Muscle of back (tissue), 11 donors: Measurements from ENCODE around the gene PTPN2. TPM values are rescaled to one million over a fixed set of nuclear protein-coding genes. Genes with fewer than 3 reads are reported as not detected.
A peak's percentile ranks its signal among the peaks of the same experiment; 100 is the strongest.
"Not testable (repeated sequence)": the region's sequence is repeated elsewhere in the genome, so short reads cannot be mapped to it uniquely, and the experiment has no call there.

ENCODE experiments used
- DNase-seq, 3 donors: peaks; one replicate each; pipeline versions ENCODE4 v3.0.0 to v3.0.0-alpha.2; 2013
- polyA plus RNA-seq, 10 donors: library from polyadenylated mRNA; unstranded; fragments of 120-200 nt; gene quantifications; one replicate each; pipeline ENCODE4 v1.2.1, GENCODE V29; 2013; ENCODE audit not compliant: insufficient read length in 10 of 10

Gene PTPN2
- polyA plus RNA-seq, 10 donors = 21.4 to 37.7 (median 30.2) TPM

- DNase-seq = no peak
These were observed 11.6 kb upstream of the PTPN2 start for GRCh38 chr18:12895626-12896025.

GRCh38 chr18:12895014-12895413 lies 11.0 kb upstream of the PTPN2 start:
- no peak for DNase-seq

GRCh38 chr18:12891561-12891960 lies 7.5 kb upstream of the PTPN2 start:
- no peak for DNase-seq

GRCh38 chr18:12890964-12891363 lies 6.9 kb upstream of the PTPN2 start:
- DNase-seq = no peak

- no peak for DNase-seq
These were observed 2.6 kb upstream of the PTPN2 start for GRCh38 chr18:12886498-12887126.

- DNase-seq = no peak
These were observed 1.5 kb upstream of the PTPN2 start for GRCh38 chr18:12885500-12885899.

- DNase-seq = no peak
These were observed 628 bp upstream of the PTPN2 start for GRCh38 chr18:12884406-12885323.

- DNase-seq = peak in 1 of 3 donors; percentile 30
These were observed 709 bp downstream of the PTPN2 start for GRCh38 chr18:12883372-12883683.

GRCh38 chr18:12882453-12883371 lies 1.3 kb downstream of the PTPN2 start:
- peak; percentile 33 to 80 (median 58) for DNase-seq

GRCh38 chr18:12880541-12880910 lies 3.5 kb downstream of the PTPN2 start:
- no peak for DNase-seq

GRCh38 chr18:12879840-12880540 lies 4.0 kb downstream of the PTPN2 start:
- no peak for DNase-seq

GRCh38 chr18:12874992-12875391 lies 9.0 kb downstream of the PTPN2 start:
- not testable (repeated sequence) for DNase-seq

- not testable (repeated sequence) for DNase-seq
These were observed 10.0 kb downstream of the PTPN2 start for GRCh38 chr18:12873961-12874567.

- no peak for DNase-seq
These were observed 11.6 kb downstream of the PTPN2 start for GRCh38 chr18:12872408-12872807.

GRCh38 chr18:12868576-12868975 lies 15.5 kb downstream of the PTPN2 start:
- no peak for DNase-seq

- no peak for DNase-seq
These were observed 16.5 kb downstream of the PTPN2 start for GRCh38 chr18:12867441-12868123.

- no peak for DNase-seq
These were observed 20.3 kb downstream of the PTPN2 start for GRCh38 chr18:12863687-12864216.

GRCh38 chr18:12862874-12863482 lies 21.1 kb downstream of the PTPN2 start:
- no peak for DNase-seq

- DNase-seq = no peak
These were observed 21.6 kb downstream of the PTPN2 start for GRCh38 chr18:12862467-12862866.

- no peak for DNase-seq
These were observed 22.4 kb downstream of the PTPN2 start for GRCh38 chr18:12861637-12862036.
